HG02588 (cell line): Measurements from ENCODE around the gene SMAD3.
"Not testable (repeated sequence)": the region's sequence is repeated elsewhere in the genome, so short reads cannot be mapped to it uniquely, and the experiment has no call there.

Experiments used
- ATAC-seq: cut with Tn5 transposase; IDR thresholded peaks from one replicate; pipeline ENCODE4 v1.9.1; 2021; ENCODE audit warnings: mild to moderate bottlenecking, moderate library complexity; ENCODE audit not compliant: unreplicated experiment

Gene SMAD3

DNA sequence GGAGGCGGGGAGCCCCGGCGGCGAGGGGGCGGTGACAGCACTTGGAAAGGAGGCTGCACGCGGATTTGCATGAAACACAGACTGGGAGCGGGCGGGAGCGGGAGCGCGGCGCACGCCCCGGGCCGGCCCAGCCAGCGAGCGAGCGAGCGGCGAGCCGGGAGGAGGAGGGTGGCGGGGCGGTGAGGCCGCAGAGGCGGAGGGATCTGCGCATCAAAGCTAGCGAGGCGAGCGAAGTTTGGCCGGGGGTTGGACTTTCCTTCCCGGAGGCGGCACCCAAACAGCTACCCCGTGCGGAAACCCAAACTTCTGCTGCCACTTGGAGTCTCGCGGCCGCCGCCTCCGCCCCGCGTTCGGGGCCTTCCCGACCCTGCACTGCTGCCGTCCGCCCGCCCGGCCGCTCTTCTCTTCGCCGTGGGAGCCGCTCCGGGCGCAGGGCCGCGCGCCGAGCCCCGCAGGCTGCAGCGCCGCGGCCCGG, at the start of gene SMAD3:
Gene SMAD3 (plus strand): TSS at position 72 of the 475 bp plus-strand sequence. CDS start 553 bp downstream, outside the sequence.
- ATAC-seq: peak; percentile 47

- no peak for ATAC-seq
These were observed 48.1 kb upstream of the SMAD3 start for GRCh38 chr15:67017311-67017710.

DNA sequence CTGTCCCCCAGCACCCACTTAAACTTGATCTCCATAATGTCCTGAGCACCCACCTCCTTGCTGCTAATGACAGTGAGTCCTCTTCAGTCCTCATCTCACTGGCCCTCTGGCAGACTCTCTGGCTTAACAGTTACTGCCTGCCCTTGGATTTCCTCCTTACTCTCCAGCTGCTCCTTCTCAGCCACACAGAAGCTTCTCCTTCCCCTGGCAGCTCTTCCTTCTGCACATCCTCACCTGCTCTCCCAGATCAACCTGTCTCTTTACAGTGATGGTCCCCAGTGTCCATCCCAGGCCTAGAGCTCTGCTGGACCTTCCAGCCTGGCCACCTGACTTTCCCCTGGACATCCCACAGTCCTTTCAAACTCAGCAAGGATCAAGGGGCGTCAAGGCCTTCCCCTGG, 47.4 kb upstream of the SMAD3 start:
- no peak for ATAC-seq

DNA sequence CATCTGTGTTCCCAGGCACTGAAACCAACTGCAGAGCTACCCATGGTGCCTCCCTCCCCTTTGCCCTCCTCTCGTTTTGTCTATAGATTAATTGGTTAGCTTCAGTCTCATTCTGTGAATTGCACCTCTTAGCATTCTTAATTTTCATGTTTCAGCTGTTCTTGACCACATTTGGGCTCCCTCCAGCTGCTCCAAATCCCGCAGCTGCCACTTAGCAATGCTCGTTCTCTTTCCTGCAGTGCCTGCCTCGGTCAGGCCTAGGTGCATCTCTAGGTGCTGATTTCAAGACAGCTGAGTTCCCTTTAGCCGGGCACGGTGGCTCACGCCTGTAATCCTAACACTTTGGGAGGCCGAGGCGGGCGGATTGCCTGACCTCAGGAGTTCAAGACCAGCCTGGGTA, 47.0 kb upstream of the SMAD3 start:
- ATAC-seq: no peak

DNA sequence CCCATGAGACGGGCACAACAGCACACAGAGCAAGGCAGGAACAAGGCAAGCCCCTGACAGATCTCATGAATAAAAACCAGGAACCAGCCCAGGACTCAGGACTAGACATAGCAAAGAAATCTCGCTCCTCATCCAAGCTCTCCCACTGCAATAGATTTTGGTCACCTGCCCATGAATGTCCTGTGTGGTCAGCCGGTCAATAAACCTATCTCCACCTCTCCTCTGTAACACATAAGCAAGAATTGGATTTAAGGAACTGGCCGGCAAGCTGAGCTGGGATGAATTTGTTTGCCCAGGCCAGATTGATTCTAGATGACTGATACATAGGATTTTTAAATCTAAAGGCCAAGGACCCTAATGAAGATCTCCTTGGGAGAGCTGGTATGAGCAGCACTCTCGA, 46.3 kb upstream of the SMAD3 start:
- ATAC-seq: no peak

DNA sequence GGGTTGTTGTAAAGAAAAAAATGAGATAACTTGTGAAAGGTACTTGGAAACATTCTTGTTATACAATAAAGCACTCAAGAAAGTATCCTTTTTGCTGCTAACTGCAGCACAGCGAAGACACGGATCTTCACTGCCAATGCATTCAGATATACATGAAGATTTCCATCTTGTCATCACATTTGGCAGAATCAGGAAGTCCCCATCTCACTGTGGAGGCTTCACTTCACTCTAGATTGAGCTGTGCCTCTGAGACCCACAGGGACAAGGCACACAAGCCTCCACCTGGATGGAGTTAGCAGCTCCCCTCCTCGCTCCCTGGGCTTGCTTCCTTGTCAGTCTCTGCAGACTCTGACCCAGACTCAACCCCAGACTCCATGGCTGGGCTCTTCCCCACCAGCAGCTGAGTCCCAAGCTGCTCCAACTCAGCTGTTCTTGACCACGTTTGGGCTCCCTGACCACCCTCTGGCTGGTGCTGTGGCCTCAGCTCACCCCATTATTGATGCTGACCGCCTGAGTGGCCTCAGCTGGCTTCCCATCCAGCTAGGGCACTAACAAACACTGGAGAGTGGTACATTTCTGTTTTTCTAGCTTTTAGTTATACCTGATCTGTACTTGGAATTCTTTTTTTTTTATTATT, 45.4 kb upstream of the SMAD3 start:
- no peak for ATAC-seq

- not testable (repeated sequence) for ATAC-seq
These were observed 44.7 kb upstream of the SMAD3 start for GRCh38 chr15:67020668-67021067.

DNA sequence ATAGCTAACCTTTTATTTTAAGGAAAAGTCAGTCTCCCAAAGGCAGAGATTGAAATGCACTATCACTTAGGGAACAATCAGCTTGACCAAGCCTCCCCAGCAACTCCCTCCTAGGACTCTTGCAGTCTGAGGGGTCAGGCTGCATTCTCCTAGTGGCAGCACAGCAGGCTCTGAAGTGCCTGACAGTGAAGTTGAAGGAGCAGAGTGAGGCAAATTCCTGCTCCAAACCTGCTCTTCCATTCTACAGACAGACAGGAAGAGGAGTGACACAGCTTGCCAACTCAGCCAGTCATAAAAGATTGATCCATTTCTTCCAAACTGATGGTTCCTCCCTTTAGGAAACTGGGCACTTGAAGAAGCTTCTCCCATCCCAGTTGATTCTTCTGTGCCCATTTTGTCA, 43.9 kb upstream of the SMAD3 start:
- ATAC-seq: no peak

DNA sequence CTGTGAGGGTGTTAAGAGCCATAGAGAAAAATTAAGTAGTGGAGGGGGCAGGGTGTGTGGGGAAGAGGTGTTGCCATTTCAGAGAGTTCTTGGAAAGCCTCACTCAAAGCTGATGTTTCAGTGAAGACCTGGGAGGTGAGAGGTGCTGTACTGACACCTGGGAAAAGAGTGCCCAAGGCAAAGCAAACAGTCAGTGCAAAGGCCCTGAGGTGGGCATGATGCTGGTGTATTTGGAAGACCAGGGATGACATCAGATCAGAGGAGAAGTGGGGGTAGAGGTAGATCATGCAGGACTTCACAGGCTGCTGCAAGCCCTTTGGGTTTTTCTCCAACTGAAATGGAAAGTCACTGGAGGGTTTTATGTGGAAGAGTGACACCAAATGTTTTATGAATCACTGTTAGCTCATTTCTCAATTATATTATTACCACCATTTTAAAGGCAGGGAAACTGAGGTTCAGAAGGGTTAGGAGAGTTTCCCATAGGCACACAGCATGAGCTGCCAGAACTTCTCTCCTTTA, 42.8 kb upstream of the SMAD3 start:
- ATAC-seq: no peak

DNA sequence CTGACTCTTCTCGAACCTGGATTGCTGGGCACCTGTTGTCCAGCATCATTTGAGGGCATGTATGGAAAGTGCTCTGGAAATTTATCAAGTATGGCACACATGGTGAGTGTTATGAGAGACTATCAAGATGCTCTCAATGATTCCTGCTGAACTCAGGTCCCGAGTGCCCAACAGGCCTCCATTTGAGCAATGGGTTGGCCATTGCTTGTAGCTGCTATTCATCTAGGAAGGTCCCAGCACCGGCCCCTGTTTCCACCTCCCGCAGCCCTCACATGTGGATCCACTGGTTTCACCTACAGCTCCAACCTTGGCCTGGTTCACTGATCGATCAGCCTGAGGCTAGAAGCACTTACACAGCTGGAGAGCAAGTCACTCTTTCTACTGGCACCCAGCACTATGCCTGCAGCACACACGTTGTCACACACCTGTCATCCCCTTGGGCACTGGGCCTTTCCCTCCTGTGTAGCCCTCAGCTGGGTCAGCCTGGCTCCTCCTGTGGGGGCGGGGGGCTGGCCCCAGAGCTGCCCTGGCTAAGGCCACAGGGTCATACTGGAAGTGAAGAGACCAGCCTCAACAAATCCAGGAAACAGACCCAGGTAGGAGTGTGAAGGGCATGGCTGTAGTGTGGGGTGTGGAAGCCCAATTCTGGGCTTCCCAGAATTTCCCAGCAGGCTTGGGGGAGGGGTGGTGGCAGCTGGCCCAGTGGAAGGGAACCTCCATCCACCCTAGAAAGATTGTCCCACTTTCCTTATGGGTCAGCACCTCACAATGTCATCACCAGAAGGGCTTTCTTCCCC, 41.7 kb upstream of the SMAD3 start:
- no peak for ATAC-seq

DNA sequence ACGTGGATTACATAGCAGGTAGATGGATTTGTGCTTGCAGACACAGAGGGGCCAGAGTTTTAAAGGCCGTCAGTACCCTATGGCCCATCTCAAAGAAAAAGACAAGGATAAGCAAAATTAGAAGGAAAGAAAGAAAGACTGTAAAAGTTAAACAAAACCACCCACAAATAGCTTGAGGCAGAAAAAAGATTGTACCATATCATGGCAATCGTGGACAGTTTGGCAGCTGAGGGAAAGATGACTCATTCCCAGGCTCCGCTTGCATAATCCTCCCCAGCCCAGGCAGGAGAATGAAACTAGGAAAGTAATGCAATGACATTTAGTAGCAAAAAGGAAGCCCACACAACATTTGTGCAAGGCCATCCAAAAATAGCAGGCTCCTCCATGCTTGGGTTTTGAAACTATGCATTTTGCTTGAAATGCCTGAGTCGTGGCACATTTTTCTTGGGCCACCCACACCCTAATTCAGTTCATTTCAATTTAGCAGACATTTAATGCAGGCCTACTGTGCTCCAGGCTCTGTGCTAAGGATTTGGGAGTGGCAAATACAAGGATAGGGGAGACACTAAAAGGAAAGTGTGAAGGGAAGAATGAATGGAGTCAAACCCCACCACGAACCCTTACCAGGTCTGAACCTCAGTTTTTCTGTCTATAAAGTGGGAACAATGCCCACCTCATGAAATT, 40.9 kb upstream of the SMAD3 start:
- no peak for ATAC-seq

DNA sequence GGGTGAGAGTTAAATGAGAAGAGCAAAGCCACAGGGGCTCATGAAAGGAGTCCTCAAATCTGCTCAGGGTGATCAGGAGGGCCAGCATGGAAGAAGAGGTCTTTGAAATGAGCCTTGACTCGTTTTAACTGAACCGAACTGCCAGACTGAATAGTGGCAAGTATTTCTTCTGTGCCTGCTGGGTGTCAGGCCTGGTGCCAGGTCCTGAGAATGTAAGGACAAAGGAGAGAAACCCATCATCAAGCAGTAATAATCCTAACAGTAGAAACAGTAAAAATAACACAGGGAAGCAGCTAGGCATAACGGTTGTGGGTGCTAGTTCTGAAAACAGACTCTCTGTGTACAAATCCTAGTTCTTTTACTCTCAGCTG, 40.4 kb upstream of the SMAD3 start:
- no peak for ATAC-seq

GRCh38 chr15:67025719-67026609, 39.4 kb upstream of the SMAD3 start:
- ATAC-seq: no peak

DNA sequence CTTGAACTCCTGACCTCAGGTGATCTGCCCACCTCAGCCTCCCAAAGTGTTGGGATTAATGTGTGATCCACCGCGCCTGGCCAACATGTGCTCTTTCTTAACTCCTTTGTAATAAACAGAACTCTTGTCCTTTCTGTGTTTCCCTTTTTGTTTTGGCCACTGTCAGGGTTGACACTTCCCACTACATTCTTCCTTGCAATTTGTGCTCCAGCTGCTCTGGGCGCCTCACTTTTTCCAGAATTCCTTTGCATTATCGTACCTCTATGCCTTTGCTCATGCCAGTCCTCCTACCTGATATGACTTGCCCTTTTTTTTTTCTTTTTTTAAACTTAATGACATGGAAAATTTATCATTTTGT, 38.8 kb upstream of the SMAD3 start:
- no peak for ATAC-seq

- ATAC-seq: not testable (repeated sequence)
These were observed 37.0 kb upstream of the SMAD3 start for GRCh38 chr15:67028440-67028839.

DNA sequence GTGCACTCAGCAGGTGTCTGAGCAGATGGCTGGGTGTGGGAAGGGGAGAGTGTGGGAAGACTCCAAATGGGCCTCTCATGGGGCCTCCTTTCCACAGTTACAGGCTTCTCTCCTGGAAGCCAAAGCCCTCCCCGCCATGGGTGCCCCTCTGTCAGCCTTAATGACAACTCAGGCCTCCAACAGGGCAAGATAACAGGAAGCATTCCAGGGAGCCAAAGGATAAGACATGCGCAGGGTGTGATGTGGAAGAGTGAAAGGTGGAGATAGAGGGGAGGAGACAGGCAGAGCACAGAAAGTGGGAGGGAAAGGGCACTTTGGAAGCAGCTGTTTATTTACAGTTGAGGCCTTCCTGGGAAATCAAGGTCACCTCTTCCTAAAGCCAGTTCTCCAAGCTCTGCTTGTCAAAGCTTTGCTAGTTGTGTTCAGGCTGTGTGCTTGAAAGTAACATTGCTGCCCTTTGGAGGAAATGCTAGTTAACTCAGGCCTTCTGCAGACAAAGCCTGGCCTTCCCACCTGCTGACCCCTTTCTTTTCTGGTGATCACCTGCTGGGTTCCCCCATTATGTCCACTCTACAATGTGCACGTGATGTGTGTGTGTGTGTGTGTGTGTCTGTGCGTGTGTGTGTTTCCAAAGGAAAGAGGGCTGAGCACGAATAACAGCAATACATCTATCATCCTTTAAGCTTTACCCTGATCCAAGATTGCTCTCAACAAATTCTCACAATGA, 35.2 kb upstream of the SMAD3 start:
- no peak for ATAC-seq

DNA sequence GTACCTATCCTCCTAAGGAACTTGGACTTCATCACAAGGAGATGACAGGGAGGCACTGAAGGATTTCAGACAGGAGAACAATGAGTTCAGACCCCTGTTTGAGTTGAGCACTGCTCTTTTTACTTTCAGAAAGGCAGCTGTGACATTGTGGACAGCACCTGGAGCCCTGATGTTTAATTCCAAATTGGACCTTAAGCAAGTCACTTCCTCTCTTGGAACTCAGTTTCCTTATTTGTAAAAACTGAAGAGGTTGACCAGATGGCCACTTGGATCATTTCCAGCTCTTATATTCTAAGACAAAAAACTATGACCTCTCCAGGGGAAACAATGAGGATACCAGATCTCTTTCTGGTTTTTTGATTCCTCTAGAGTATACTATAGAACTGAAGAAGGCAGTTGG, 34.1 kb upstream of the SMAD3 start:
- ATAC-seq: no peak

GRCh38 chr15:67032608-67033007, 32.8 kb upstream of the SMAD3 start:
- no peak for ATAC-seq

GRCh38 chr15:67033012-67033411, 32.4 kb upstream of the SMAD3 start:
- no peak for ATAC-seq

DNA sequence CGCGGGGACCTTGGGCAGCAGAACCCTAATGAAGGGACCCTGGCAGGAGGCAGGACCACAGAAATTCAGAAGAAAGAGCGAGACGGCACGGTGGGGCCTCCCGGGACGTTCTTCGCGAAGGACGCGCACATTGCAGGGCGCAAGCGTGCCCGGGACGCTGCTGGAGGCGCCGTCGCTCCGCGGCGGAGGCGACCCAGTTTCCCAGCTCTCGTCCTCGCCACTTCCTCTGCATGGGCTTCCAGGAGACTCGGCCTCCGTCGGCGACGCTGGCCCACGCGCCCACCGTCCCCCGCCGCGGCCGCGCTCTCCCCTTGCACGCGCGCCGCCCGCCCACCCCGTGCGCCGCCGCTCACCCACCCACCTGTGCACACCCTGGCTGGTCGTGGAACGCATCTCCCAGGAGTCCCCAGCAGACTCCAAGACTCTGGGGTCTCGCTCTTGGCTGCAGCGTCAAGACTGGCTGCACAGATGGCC, 31.8 kb upstream of the SMAD3 start:
- ATAC-seq: no peak
